Mesendoderm (in vitro differentiated cells): ENCODE results near the gene TNP2. TPM values are rescaled to one million over a fixed set of nuclear protein-coding genes. Genes with fewer than 3 reads are reported as not detected.

Experiments
- small RNA-seq: library from polyadenylated mRNA; stranded (forward); fragments of <200 nt; extraction: miRNeasy Mini kit (QIAGEN cat#:217004); gene quantifications from one replicate; pipeline ENCODE3, GENCODE V24; 2013; ENCODE audit not compliant: insufficient read depth

TNP2 gene

Small RNA genes lying within 50 kb of the gene (small RNA-seq; reads per million reads assigned to genes)
- gene MIR548H2 (not detected), gene RF00019 (not detected), gene RF00554 (not detected)
